HepG2 (cell line): ENCODE results near the gene ULK3. TPM values are rescaled to one million over a fixed set of nuclear protein-coding genes. Genes with fewer than 3 reads are reported as not detected.

Experiments used
- AGO1 ChIP-seq: fragments of 200-400 bp; formaldehyde crosslinking; IDR thresholded peaks from 2 replicates; pipeline ENCODE4 v1.6.1; 2017; ENCODE audit warnings: mild to moderate bottlenecking, low read depth, low read length, moderate library complexity; ENCODE audit not compliant: poor library complexity, severe bottlenecking
- CBX2 ChIP-seq, 2 experiments: fragments of 200-600 bp in 1 of 2; sonication (generic); formaldehyde crosslinking in 1 of 2; IDR thresholded peaks; 2 replicates each; pipeline versions ENCODE4 v1.7.0 to v1.8.1; 2018 to 2022; ENCODE audit warnings: low read depth in 2 of 2, low read length in 1 of 2, mild to moderate bottlenecking in 1 of 2, missing genetic modification reagents in 1 of 2
- DPF2 ChIP-seq: sonication (generic); formaldehyde crosslinking; IDR thresholded peaks from 2 replicates; pipeline ENCODE4 v1.4.0; 2020; ENCODE audit warnings: mild to moderate bottlenecking, low read depth, missing genetic modification reagents, borderline replicate concordance
- ERF ChIP-seq: IDR thresholded peaks from 2 replicates; pipeline ENCODE4 v1.6.1; 2018; ENCODE audit warnings: missing biosample characterization, missing genetic modification reagents
- ESRRA ChIP-seq: sonication (generic); formaldehyde crosslinking; IDR thresholded peaks from 2 replicates; pipeline ENCODE4 v1.5.1; 2020; ENCODE audit warnings: mild to moderate bottlenecking, low read depth, missing genetic modification reagents
- HCFC1 ChIP-seq: fragments of 150-350 bp; IDR thresholded peaks from 2 replicates; pipeline ENCODE4 v1.6.1; 2014; ENCODE audit warnings: low read depth, low read length
- HNF4A ChIP-seq: sonication (generic); formaldehyde crosslinking; IDR thresholded peaks from 2 replicates; pipeline ENCODE4 v1.4.0; 2020; ENCODE audit warnings: missing genetic modification reagents
- IRX3 ChIP-seq: sonication (generic); formaldehyde crosslinking; IDR thresholded peaks from 2 replicates; pipeline ENCODE4 v1.8.1; 2023; ENCODE audit warnings: mild to moderate bottlenecking, low read depth, missing genetic modification reagents, borderline replicate concordance
- KAT7 ChIP-seq: IDR thresholded peaks from 2 replicates; pipeline ENCODE4 v1.6.1; 2018; ENCODE audit warnings: borderline replicate concordance, missing compliant biosample characterization
- KAT8 ChIP-seq: IDR thresholded peaks from 2 replicates; pipeline ENCODE4 v1.6.1; 2016; ENCODE audit warnings: missing genetic modification reagents, missing compliant biosample characterization
- KLF16 ChIP-seq, 2 experiments: sonication (generic) in 1 of 2; formaldehyde crosslinking in 1 of 2; IDR thresholded peaks; 2 replicates each; pipeline versions ENCODE4 v1.6.1 to v1.8.0; 2016 to 2023; ENCODE audit warnings: missing genetic modification reagents in 2 of 2, missing compliant biosample characterization in 1 of 2
- MAFG ChIP-seq: sonication (generic); formaldehyde crosslinking; IDR thresholded peaks from 2 replicates; pipeline ENCODE4 v1.5.1; 2020; ENCODE audit warnings: mild to moderate bottlenecking, missing genetic modification reagents
- MATR3 ChIP-seq: sonication (generic); formaldehyde crosslinking; IDR thresholded peaks from 2 replicates; pipeline ENCODE4 v1.4.0; 2020; ENCODE audit warnings: missing genetic modification reagents
- MIXL1 ChIP-seq: IDR thresholded peaks from 2 replicates; pipeline ENCODE4 v1.6.1; 2016
- NR0B2 ChIP-seq: sonication (generic); formaldehyde crosslinking; IDR thresholded peaks from 2 replicates; pipeline ENCODE4 v1.4.0; 2020; ENCODE audit warnings: mild to moderate bottlenecking, missing genetic modification reagents
- NR2F6 ChIP-seq, 2 experiments: IDR thresholded peaks; 2 replicates each; pipeline ENCODE4 v1.6.1; 2016; ENCODE audit warnings: antibody characterized with exemption in 1 of 2, mild to moderate bottlenecking in 1 of 2
- PTBP1 ChIP-seq: fragments of 200-400 bp; formaldehyde crosslinking; IDR thresholded peaks from 2 replicates; pipeline ENCODE4 v1.6.1; 2018; ENCODE audit warnings: low read length, low read depth; ENCODE audit not compliant: poor library complexity, severe bottlenecking
- SOX13 ChIP-seq, 3 experiments: fragments of 450-650 bp in 1 of 3; sonication (generic) in 1 of 3; formaldehyde crosslinking in 1 of 3; IDR thresholded peaks in 2 of 3; conservative IDR thresholded peaks in 1 of 3; 2 replicates each; pipeline versions ENCODE4 v1.5.0 to v1.6.1; 2016 to 2020; ENCODE audit warnings: antibody characterized with exemption in 1 of 3, mild to moderate bottlenecking in 1 of 3, missing compliant biosample characterization in 1 of 3, missing genetic modification reagents in 1 of 3, moderate library complexity in 1 of 3
- ZBTB37 ChIP-seq: sonication (generic); formaldehyde crosslinking; IDR thresholded peaks from 2 replicates; pipeline ENCODE4 v1.4.0; 2020; ENCODE audit warnings: mild to moderate bottlenecking, missing genetic modification reagents
- ZBTB7B ChIP-seq: sonication (generic); formaldehyde crosslinking; IDR thresholded peaks from 2 replicates; pipeline ENCODE4 v1.4.0; 2020; ENCODE audit warnings: missing genetic modification reagents
- ZFP90 ChIP-seq: sonication (generic); formaldehyde crosslinking; IDR thresholded peaks from 2 replicates; pipeline ENCODE4 v1.8.0; 2022; ENCODE audit warnings: missing genetic modification reagents, mild to moderate bottlenecking, inconsistent platforms, borderline replicate concordance
- ZNF20 ChIP-seq: sonication (generic); formaldehyde crosslinking; IDR thresholded peaks from 2 replicates; pipeline ENCODE4 v1.4.0; 2020; ENCODE audit warnings: mild to moderate bottlenecking, moderate library complexity, missing genetic modification reagents
- ZNF224 ChIP-seq: sonication (generic); formaldehyde crosslinking; IDR thresholded peaks from 2 replicates; pipeline ENCODE4 v1.5.0; 2020; ENCODE audit warnings: mild to moderate bottlenecking, missing genetic modification reagents
- ZNF230 ChIP-seq: sonication (generic); formaldehyde crosslinking; IDR thresholded peaks from 2 replicates; pipeline ENCODE4 v1.4.0; 2020; ENCODE audit warnings: mild to moderate bottlenecking, missing genetic modification reagents
- ZNF562 ChIP-seq: sonication (generic); formaldehyde crosslinking; IDR thresholded peaks from 2 replicates; pipeline ENCODE4 v1.8.0; 2022; ENCODE audit warnings: missing genetic modification reagents, borderline replicate concordance
- ZNF678 ChIP-seq: sonication (generic); formaldehyde crosslinking; IDR thresholded peaks from 2 replicates; pipeline ENCODE4 v1.4.0; 2020; ENCODE audit warnings: mild to moderate bottlenecking, missing genetic modification reagents
- ZNF713 ChIP-seq: sonication (generic); formaldehyde crosslinking; IDR thresholded peaks from 2 replicates; pipeline ENCODE4 v1.4.0; 2020; ENCODE audit warnings: mild to moderate bottlenecking, missing genetic modification reagents
- ZSCAN5A ChIP-seq: sonication (generic); formaldehyde crosslinking; IDR thresholded peaks from 2 replicates; pipeline ENCODE4 v1.8.0; 2022; ENCODE audit warnings: mild to moderate bottlenecking, missing genetic modification reagents, borderline replicate concordance
- polyA plus RNA-seq, 8 experiments: library from polyadenylated mRNA; depleted of rRNA in 3 of 8; stranded (reverse) in 7 of 8; unstranded in 1 of 8; fragments of >200 nt; fragmentation: Illumina TruSeq in 4 of 8; extraction: Trizol in 4 of 8; gene quantifications; 2 replicates each; pipeline versions ENCODE4 v1.2.1 to v1.2.3, GENCODE V29; 2011 to 2016; ENCODE audit warnings: low read depth in 4 of 8, missing spikeins in 1 of 8, mixed read lengths in 1 of 8; ENCODE audit not compliant: insufficient read depth in 1 of 8
- total RNA-seq, 5 experiments: library from RNA; depleted of rRNA; stranded (reverse); fragments of >200 nt; fragmentation: Illumina TruSeq; extraction: Trizol; gene quantifications; 2 replicates each; pipeline ENCODE4 v1.2.3, GENCODE V29; 2016; ENCODE audit warnings: low read depth in 1 of 5

Gene ULK3
- total and polyA plus RNA-seq, 2 of the 13 experiments (the other 11 are each of a cell fraction or from before 2014, with no cell fraction given) = 15.2 to 23.7 TPM

- TF ChIP-seq ZBTB37 (CRISPR knock-in tag) (no peak), ZNF678 (CRISPR knock-in tag) (no peak), ESRRA (CRISPR knock-in tag) (peak; percentile 46; the same call in 1 of the 2 replicates), ZBTB7B (CRISPR knock-in tag) (no peak), IRX3 (CRISPR knock-in tag) (no peak), SOX13 (IDR thresholded peaks at IDR 0.05) (no peak), SOX13 (CRISPR knock-in tag; conservative IDR thresholded peaks at IDR 0.05 in 1 of 2, IDR thresholded peaks at IDR 0.05 in 1 of 2) (no peak), AGO1 (no peak), ERF (no peak), CBX2 (IDR thresholded peaks at IDR 0.05; ENCODE audit: low read depth, low read length) (no peak), CBX2 (CRISPR knock-in tag; IDR thresholded peaks at IDR 0.05; ENCODE audit: low read depth) (no peak), NR2F6 (IDR thresholded peaks at IDR 0.05) (peak; percentile 46), NR2F6 (CRISPR knock-in tag; IDR thresholded peaks at IDR 0.05) (peak; percentile 35; the same call in 1 of the 2 replicates), HNF4A (peak; percentile 70), ZFP90 (CRISPR knock-in tag) (no peak), KAT7 (no peak), ZNF562 (CRISPR knock-in tag) (no peak), MAFG (CRISPR knock-in tag) (no peak), PTBP1 (no peak), HCFC1 (no peak), ZSCAN5A (0 out of 2 replicates have a peak, but pooled peaks have one; percentile 52), DPF2 (CRISPR knock-in tag) (no peak), NR0B2 (no peak), ZNF713 (CRISPR knock-in tag) (no peak), MIXL1 (CRISPR knock-in tag) (no peak), KLF16 (CRISPR knock-in tag; IDR thresholded peaks at IDR 0.05) (no peak), ZNF224 (CRISPR knock-in tag) (no peak), ZNF20 (CRISPR knock-in tag) (no peak), MATR3 (CRISPR knock-in tag) (no peak), ZNF230 (CRISPR knock-in tag) (no peak), KAT8 (no peak)
Measured at GRCh38 chr15:74891469-74891868, 48.5 kb upstream of the ULK3 start (continued).
